HAP-1 (cell line): ENCODE data around the gene LEKR1.
"Not testable (repeated sequence)": the region's sequence is repeated elsewhere in the genome, so short reads cannot be mapped to it uniquely, and the experiment has no call there.

Source experiments
- DNase-seq, 2 experiments: peaks; one replicate each; pipeline ENCODE4 v3.0.0-alpha.2; 2016 to 2020; ENCODE audit warnings: low spot score in 2 of 2
- H3K27me3 ChIP-seq: fragments of 250-450 bp; sonication (Bioruptor Pico); 2 replicates; pipeline ENCODE4 v1.5.1; 2020; ENCODE audit warnings: low read depth, mild to moderate bottlenecking, moderate library complexity
- H3K36me3 ChIP-seq: fragments of 250-450 bp; sonication (Bioruptor Pico); replicated peaks from 2 replicates; pipeline ENCODE4 v1.5.1; 2020; ENCODE audit warnings: mild to moderate bottlenecking
- H3K4me1 ChIP-seq: fragments of 250-450 bp; sonication (Bioruptor Pico); 2 replicates; pipeline ENCODE4 v1.5.1; 2020; ENCODE audit warnings: mild to moderate bottlenecking
- H3K4me3 ChIP-seq: fragments of 250-450 bp; sonication (Bioruptor Pico); 2 replicates; pipeline ENCODE4 v1.5.1; 2020; ENCODE audit warnings: mild to moderate bottlenecking, moderate library complexity
- H3K9me3 ChIP-seq: fragments of 250-450 bp; sonication (Bioruptor Pico); 2 replicates; pipeline ENCODE4 v1.5.1; 2020; ENCODE audit warnings: mild to moderate bottlenecking, moderate library complexity
- in situ Hi-C: fragments of 300-500 bp; cut with MboI; formaldehyde crosslinking; loops from 3 replicates; pipeline ENCODE4 v1.14.3; 2020; ENCODE audit warnings: low sequenced_read_pairs, inconsistent platforms, mixed read lengths

The LEKR1 gene

DNA sequence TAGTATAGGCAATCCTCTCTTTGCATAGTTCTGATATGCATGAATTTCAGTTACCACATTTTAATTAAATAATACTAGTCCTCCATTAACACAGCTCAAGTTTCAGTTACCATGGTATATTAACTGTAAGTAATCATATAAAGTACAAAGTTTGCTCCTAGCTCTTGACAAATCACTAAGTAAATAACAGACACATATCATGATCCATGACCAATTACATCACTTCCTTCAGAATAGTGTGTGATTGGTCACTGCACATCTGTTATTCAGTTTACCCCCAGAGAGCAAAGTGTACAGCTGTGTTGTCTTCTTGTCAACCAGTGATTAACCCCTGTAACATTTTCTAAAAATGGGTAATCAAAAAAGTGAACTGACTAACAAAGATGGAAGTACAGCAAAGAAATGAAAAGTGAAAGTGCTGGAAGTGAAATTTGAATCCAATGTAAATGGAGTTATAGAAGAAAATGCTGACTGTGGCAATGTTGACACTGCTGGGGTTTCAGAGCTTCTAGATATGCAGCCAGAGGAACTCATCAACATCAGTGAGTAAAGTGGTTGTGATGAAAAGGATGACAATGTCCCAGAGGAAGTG is 30.2 kb upstream of the LEKR1 start:
- DNase-seq = no peak
- no peaks in the 10 kb centered on the region for H3K4me1 ChIP-seq

DNA sequence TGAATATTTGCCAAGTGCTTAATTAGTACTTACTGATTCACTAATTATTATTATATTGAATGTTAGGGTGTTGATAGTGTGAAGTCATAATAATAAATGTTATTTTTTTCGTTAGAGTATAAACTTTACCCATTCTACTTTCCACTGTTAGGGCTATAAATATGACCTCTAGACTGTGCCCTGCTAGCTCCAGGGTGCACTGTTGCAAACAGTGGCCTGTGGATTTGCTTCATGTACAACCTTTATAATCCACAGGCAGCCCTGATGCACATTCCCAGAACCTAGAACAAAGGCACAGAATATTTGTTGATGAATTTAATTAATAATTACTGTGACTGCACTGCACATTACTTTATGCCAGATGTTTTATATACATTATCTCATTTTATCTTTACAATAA is 28.8 kb upstream of the LEKR1 start:
- no peak for DNase-seq
- H3K27me3 ChIP-seq = no peaks in the 10 kb centered on the region
- H3K4me3 ChIP-seq = no peak overlapping the region
- H3K9me3 ChIP-seq = no peaks in the 10 kb centered on the region
- in situ Hi-C loops = no loop called here
- H3K4me1 ChIP-seq = no peaks in the 10 kb centered on the region
- no peaks in the 10 kb centered on the region for H3K36me3 ChIP-seq

More for the DNA sequence above, 30.2 kb upstream of the LEKR1 start:
- H3K36me3 ChIP-seq = no peaks in the 10 kb centered on the region
- H3K4me3 ChIP-seq = no peak overlapping the region
- H3K9me3 ChIP-seq = no peaks in the 10 kb centered on the region
- no peaks in the 10 kb centered on the region for H3K27me3 ChIP-seq
- in situ Hi-C loops = no loop called here

DNA sequence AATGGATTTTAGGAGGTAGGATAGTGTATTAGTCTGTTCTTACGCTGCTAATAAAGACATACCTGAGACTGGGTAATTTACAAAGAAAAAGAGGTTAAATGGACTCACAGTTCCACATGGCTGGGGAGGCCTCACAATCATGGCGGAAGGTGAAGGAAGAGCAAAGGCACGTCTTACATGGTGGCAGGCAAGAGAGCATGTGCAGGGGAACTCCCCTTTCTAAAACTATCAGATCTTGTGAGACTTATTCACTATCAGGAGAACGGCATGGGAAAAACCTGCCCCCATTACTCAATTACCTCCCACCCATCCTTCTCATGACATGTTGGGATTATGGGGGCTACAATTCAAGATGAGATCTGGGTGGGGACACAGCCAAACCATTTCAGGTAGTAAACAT is 25.9 kb upstream of the LEKR1 start:
- H3K27me3 ChIP-seq, in situ Hi-C loops: not testable (repeated sequence)

DNA sequence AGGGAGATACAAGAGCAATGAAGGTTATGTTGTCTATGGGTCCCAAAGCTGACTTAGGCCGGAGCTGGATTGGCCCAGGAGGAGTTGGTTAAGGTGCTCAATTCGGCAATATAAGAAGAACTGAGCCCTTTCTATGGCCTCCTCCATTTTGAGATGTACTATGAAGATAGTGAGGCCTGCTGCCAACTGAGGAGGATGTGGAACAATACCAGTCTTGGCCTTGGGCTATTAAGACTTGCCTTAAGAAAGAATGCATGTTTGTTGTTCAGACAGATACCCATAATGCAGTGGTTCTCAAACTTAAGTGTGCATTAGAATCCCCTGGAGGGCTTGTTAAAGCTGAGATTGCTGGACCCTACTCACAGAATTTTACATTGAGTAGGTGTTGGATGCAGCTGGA is 24.4 kb upstream of the LEKR1 start:
- Histone ChIP-seq H3K27me3 (no peaks in the 10 kb centered on the region), H3K36me3 (no peaks in the 10 kb centered on the region), H3K4me3 (no peak overlapping the region), H3K9me3 (no peaks in the 10 kb centered on the region), H3K4me1 (no peaks in the 10 kb centered on the region)
- DNase-seq = no peak
- in situ Hi-C loops = no loop called here

More for the DNA sequence above, 25.9 kb upstream of the LEKR1 start:
- not testable (repeated sequence) for DNase-seq, H3K9me3 ChIP-seq, H3K4me3 ChIP-seq, H3K4me1 ChIP-seq, H3K36me3 ChIP-seq

DNA sequence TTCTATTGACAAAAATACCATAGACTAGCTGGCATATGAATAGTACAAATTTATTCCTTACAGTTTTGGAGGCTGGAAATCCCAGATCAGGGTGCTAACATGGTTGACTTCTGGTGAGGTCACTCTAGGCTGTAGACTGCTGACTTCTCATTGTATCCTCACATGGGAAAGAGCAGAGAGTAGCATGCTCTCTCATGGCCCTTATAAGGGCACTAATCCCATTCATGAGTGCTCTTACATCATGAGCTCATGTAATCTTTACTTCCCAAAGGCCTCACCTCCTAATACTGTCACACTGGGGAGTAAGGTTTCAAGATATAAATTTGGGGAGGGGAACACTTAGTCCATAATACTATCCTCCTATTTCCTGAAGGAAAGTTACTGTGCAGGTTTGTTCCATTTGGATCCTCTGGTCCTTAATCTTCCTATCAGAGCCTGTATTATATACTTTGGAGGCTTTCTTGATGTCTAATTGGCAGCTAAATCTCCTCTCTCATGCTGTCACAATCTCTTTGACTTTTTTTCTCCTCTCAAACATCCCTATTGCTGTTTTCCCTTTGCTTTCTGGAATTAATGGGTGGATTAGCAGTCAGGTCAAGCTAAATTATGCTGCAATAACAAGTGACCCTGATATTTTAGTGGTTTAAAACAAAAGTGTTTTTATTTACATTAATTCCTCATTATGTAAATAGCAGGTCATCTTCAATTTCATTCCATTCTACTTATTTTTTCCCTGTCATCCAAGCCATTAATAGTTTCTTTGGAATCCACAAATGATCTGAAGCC is 23.1 kb upstream of the LEKR1 start:
- H3K36me3 ChIP-seq = no peaks in the 10 kb centered on the region
- in situ Hi-C loops = no loop called here
- 0 out of 2 replicates have a peak, but pooled peaks cover 3% of the 10 kb centered on the region for H3K4me1 ChIP-seq
- DNase-seq = no peak
- no peak overlapping the region for H3K4me3 ChIP-seq
- H3K9me3 ChIP-seq = no peaks in the 10 kb centered on the region
- no peaks in the 10 kb centered on the region for H3K27me3 ChIP-seq

DNA sequence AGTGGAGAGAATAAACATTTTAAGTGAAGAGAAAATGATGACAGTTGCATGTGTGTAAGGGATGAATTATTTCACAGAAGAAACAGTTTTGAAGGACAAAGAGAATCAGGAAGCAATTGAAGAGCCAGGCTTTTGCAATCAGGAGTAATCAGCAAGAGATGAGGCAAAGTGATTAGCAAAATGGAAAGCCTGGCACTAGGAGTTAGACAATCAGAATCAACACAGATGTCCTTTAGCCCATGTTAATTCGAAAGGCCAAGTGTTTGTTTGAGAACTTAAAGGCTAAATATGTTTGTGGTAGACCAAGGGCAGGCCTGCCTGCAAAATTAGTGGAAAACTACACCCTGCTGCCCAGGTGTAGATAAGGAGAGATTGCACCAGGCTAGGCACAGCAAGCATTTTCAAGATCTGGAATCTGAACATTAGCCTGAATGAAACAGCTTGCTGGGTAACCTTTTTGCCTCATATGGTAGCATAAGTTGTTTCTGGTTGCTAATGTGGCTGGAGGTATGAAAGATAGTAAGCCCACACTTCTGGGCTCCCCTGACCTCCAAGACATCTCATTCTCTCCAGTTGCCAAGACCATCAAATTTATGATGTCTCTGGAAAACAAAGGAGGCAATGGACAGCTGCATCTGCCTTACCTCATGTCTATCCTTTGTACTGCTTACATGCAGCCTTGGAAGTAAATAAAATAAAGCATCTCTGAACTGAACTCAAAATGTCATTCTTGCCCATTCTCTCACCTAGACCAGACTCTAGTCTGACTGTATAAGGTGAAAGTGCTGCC is 22.0 kb upstream of the LEKR1 start:
- no peaks in the 10 kb centered on the region for H3K36me3 ChIP-seq
- no peak for DNase-seq
- H3K27me3 ChIP-seq = no peaks in the 10 kb centered on the region
- in situ Hi-C loops = no loop called here
- H3K4me1 ChIP-seq = peaks cover 10% of the 10 kb centered on the region
- no peaks in the 10 kb centered on the region for H3K9me3 ChIP-seq
- H3K4me3 ChIP-seq = no peak overlapping the region

DNA sequence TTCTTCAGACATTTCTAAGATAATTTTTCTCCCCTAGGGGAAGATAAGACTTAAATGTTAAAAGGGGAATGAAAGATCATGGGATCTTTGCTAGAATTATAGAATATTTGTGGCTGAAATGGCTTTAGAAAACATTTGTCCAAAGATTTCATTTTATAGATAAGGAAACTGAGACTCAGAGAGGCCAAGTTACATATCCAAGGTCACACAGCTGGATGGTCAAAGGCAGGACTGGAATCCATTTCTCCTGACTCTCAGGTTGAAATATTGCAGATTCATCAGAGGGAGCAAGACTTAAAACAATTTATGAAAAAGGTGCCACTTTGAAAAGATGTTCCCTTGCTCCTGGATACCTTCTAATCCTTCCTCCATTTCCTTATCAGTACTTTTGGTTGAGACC is 19.5 kb upstream of the LEKR1 start:
- H3K27me3 ChIP-seq = no peaks in the 10 kb centered on the region
- in situ Hi-C loops = no loop called here
- H3K4me3 ChIP-seq = no peak overlapping the region
- no peaks in the 10 kb centered on the region; the same call in 1 of the 2 replicates for H3K9me3 ChIP-seq
- no peaks in the 10 kb centered on the region for H3K36me3 ChIP-seq
- DNase-seq = no peak
- peaks cover 13% of the 10 kb centered on the region for H3K4me1 ChIP-seq

DNA sequence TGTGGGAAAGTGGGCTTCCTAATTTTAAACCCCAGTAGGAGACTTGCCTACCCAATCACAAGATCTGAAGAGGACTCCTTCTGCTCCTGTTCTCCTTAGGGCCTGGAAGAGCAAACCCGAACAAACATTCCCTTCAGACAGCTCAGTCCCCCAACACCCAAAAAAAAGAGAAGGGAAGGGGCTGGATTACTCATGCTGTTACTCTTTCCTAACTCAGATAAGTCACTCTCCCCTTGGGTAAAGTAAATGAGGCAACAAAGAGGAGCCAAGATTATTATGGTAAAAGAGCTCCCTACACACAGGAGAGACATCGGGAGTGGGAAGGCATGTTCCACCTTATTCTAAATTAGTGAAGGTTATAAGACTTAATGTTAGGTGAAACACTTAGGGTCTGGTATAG is 18.1 kb upstream of the LEKR1 start:
- in situ Hi-C loops = no loop called here
- Histone ChIP-seq H3K4me3 (no peak overlapping the region), H3K27me3 (no peaks in the 10 kb centered on the region), H3K4me1 (peaks cover 14% of the 10 kb centered on the region), H3K9me3 (no peaks in the 10 kb centered on the region; the same call in 1 of the 2 replicates), H3K36me3 (no peaks in the 10 kb centered on the region)
- no peak for DNase-seq

DNA sequence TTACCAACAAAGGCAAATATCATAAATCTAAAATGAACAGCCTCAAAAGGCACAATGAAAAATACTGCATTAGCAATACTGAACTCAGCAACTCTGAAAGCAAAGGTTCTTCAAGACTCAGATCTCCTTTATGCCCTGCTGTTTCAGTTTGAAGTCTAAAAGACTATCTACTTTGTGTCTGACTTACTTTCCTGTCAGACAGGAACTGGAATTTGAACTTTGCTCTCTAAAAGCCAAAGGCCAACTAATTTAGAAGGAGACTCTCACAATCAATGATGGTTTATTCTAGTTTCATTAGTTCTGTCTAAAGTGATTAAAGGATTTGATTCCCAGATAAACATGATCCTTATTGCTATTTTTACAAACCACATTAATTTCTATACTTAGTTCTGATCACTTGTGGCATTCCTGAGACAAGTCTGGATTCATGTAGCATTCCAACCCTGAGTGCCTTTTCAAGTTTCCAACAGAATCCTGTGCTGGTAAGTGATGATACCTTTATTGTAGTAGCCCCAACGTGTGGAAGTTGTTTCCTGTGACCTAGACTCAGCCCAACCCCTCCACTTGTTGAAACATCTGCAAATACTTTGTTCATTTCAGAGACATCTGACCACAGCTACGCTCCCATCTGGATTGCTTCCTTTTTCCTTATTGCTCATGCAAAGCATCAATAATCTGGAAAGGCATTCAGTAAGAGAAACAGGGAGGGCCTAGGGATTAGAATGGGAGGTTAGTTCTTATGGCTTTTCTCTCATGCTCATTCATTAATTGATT is 14.9 kb upstream of the LEKR1 start:
- no peaks in the 10 kb centered on the region for H3K36me3 ChIP-seq
- DNase-seq = no peak
- in situ Hi-C loops = no loop called here
- H3K4me3 ChIP-seq = no peak overlapping the region
- H3K27me3 ChIP-seq = no peaks in the 10 kb centered on the region
- H3K4me1 ChIP-seq = peaks cover 14% of the 10 kb centered on the region
- no peaks in the 10 kb centered on the region; the same call in 1 of the 2 replicates for H3K9me3 ChIP-seq

DNA sequence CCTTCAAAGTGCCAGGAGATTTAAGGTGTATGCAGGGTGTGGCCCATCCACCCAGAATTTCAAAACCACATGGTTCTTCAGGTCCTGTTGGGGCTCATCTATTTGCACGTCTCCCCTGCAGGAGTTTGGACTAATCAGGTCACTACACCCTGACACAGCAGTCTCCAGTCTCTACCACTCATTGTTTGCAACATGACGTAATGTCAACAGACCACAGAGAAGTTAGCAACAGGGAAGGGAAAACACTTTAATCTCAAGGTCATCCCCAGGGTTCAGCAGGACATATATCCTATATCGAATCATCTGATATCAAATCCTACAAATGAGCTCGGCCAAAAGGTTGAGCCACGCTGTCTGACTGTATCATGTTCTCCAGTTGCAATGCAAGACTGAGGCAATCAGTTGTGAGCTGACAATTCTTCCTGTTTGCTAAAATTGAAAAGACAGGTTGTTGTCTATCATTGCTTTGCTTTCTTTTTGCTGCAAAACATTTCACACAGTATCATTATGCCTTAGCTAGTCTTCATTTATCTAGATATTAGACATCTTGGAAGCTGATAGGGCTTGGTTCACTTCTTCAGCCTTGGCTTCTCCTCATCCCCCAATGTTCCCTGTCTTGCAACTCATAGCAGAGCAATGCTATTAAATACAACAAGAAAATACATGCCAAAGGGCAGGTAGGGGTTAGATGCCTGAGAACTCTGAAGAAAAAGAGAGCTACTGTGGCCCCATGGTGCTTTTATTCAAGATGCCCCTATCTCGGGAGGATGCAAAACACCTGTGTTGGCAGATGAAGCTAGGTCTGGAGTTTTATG is 13.4 kb upstream of the LEKR1 start:
- Histone ChIP-seq H3K4me3 (no peak overlapping the region), H3K4me1 (peaks cover 20% of the 10 kb centered on the region)
- in situ Hi-C loops = no loop called here

DNA sequence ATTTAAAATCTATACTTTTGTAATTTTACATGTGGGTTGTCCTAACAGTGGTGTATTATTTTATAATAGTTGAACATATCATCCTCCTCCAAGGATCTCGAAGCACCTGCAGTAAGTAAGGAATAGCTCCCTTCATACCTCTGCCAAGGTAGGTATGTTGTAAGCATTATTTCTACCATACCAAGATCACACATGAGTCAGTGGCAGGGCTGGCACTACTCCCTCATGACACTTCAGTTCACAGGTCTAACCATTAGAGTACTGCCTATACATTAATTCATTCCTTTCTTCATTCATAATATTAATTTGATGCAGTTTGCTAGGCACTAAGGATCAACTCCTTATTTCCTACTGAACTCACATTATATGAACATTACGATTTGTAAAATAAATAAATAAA is 11.9 kb upstream of the LEKR1 start:
- H3K4me3 ChIP-seq = no peak overlapping the region
- H3K4me1 ChIP-seq = peaks cover 29% of the 10 kb centered on the region
- H3K36me3 ChIP-seq = no peaks in the 10 kb centered on the region; the same call in 1 of the 2 replicates
- DNase-seq = no peak
- H3K27me3 ChIP-seq = no peaks in the 10 kb centered on the region
- in situ Hi-C loops = no loop called here
- no peaks in the 10 kb centered on the region; the same call in 1 of the 2 replicates for H3K9me3 ChIP-seq

More for the DNA sequence above, 13.4 kb upstream of the LEKR1 start:
- no peaks in the 10 kb centered on the region for H3K27me3 ChIP-seq
- no peaks in the 10 kb centered on the region for H3K36me3 ChIP-seq
- no peak for DNase-seq
- no peaks in the 10 kb centered on the region; the same call in 1 of the 2 replicates for H3K9me3 ChIP-seq

DNA sequence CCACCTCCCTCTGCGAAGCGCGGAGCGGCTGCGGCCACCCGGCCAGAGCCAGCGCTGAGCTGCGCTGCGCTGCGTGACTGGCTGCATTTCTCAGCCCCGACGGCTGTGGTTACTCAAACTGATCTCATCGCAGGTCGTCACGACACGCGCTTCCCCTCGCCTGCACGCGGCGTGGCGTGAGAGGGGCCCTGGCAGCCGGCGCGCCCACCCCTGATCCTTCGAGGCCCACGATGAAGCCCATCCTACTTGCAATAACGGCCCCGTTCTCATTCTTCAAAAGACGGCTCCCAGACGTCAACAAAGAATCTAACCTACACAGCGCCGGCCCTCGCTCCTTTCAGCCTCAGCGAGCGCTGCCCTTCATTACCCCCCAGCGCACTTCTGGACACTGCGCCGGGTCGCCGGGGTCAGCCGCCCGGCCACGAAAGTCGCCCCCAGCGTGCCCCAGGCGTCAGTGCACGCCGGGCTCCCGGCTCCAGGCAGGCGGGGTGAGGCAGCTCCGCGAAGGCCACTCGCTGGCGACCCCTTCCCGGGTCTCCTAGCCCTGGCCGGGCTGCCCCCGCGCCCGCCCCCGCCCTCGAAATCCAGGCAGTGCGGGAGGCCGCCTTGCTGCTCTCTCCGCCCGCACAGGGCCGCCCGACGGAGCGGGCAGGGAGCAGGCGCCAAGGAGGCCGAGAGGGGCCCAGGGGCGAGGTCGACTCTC is 9.9 kb upstream of the LEKR1 start:
- in situ Hi-C loops = no loop called here
- DNase-seq = no peak
- Histone ChIP-seq H3K4me1 (peaks cover 30% of the 10 kb centered on the region), H3K4me3 (peak overlapping the region; percentile 24; the same call in 1 of the 2 replicates), H3K36me3 (no peaks in the 10 kb centered on the region; the same call in 1 of the 2 replicates), H3K9me3 (no peaks in the 10 kb centered on the region; the same call in 1 of the 2 replicates), H3K27me3 (no peaks in the 10 kb centered on the region)
